Dermis microvascular lymphatic vessel endothelial cell (primary cell): ENCODE data around the gene TMBIM1. TPM values are rescaled to one million over a fixed set of nuclear protein-coding genes. Genes with fewer than 3 reads are reported as not detected.
"Not testable (repeated sequence)": the region's sequence is repeated elsewhere in the genome, so short reads cannot be mapped to it uniquely, and the experiment has no call there.

Source experiments
- DNase-seq, 2 donors: peaks; one replicate each; pipeline versions ENCODE4 v3.0.0 to v3.0.0-alpha.2; 2010; ENCODE audit warnings: low read depth in 2 of 2
- total RNA-seq: library from RNA; depleted of rRNA; stranded (reverse); fragments of >200 nt; gene quantifications from 2 replicates; pipeline ENCODE4 v1.2.1, GENCODE V29; 2014

The TMBIM1 gene
- total RNA-seq, 1 donor from 2014 or later, result 121 TPM

DNA sequence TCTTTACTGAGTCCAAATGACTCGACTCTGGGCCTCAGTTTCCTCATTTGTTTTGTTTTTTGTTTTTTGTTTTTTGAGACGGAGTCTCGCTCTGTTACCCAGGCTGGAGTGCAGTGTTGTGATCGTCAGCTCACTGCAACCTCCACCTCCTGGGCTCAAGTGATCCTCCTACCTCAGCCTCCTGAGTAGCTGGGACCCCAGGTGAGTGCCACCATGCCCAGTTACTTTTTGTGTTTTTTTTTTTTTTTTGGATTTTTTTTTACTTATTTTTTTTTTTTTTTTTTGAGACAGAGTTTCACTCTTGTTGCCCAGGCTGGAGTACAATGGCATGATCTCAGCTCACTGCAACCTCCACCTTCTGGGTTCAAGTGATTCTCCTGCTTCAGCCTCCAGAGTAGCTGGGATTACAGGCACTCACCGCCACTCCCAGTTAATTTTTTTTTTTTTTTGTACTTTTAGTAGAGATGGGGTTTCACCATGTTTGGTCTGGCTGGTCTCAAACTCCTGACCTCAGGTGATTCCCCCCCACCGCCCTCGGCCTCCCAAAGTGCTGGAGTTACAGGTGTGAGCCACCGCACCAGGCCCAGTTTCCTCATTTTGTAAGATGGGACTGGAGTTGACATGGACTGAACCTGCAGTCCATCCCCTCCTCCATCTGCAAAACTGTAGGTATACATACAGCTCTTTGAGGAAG is 18.9 kb downstream of the TMBIM1 start:
- DNase-seq, result not testable (repeated sequence)

DNA sequence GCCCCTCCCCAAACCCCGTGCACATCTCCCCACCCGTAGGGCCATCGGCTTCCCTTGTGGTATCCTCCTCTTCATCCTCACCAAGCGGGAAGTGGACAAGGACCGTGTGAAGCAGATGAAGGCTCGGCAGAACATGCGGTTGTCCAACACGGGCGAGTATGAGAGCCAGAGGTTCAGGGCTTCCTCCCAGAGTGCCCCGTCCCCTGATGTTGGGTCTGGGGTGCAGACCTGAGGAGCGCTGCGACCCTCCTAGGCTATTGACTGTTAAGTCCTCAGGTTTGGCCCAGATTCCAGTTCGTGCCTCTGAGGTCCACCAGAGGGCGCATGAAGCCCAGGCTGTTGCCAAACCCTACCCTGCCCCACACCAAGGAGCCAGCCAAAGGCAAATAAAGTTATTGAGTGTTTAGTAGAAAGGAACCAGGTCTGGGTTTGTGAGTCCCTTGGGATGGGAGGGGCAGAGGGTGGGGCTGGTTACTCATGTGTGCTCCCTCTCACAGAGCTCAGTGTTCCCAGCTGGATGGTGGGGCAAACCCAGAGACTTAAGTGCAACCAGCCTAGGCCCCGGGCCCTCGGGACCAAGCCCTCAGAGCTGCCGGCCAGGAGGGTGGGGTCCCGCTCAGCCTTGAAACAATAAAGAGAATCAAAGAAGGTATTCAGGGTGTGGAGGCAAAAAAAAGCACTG is 19.6 kb downstream of the TMBIM1 start:
- DNase-seq, result peak; percentile 70 to 86

DNA sequence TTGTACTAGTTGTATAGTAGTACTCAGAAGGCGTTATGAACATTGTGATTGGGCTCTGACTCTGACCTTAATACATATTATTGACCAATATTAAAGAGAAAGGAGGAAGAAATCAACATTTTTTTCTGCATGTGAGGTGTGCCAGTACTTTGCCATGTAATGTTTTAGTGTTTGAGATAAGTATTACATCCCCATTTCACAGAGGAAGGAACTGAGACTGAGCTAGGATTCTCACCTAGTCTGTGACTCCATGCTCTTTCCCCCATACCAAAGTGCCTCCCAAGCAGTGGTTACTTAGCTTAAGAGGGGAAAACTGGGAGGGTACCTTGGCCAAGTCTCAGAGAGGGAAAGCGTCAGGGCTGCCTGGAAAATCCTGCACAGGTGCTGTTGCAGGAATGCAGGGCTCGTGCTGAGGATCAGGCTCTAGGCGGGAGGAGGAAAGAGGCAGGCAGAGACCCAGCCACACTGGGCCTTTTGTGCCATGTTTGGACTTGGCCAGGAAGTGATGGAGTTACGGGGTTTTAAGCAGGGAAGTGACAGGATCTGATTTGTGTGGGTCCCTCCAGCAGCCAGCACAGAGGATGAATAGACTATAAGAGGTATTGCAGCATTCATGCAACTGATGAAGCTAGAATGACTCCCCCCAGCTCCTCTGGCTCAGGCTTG is 20.3 kb downstream of the TMBIM1 start:
- DNase-seq, result no peak

DNA sequence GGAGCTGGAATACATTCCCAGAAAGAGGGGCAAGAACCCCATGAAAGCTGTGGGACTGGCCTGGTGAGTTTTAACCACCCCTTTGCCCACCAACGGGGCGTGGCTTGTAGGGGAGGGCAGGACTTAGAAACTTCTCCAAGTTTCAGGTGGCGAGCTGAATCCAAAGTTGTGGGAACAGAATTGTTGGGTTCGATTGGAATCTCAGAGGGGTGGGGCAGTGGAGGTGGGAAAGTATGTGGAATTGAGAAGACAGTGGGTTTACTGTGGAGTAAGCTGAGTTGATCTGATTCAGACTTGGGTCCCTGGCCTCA is 20.9 kb downstream of the TMBIM1 start:
- no peak for DNase-seq

DNA sequence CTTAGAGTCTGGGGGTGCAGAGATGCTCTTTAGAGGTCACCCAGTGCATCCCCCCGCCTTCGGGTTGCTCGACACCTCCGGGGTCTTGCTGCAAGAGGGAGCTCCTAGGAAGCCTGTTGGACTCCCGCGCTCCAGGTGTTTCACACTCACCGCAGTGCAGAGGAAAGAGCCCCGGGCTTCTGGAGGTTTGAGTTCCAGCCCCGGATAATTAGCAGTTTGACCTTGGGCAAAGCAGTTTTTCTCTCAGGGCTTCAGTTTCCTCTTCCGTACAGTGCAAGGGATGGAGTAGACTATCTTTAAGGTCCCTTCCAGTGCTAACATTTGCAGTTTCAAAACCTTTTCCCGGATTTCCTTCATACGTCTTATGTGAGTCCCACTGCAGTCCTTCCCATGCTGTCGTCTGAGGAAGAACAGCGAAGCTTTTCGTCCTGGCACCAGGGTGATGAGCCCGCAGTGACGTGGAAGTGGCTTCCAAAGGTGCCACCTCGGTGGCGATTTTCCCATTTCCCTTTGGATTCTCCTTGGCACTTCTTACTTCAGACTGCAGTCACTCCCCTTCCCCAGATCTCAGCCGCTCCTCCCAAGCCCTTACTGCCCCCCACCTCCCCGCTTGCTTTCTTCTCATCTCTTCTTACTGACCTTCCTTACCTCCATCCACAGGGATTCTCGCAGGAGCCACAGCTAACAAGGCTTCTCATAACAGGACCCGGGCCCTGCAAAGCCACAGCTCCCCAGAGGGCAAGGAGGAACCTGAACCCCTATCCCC is 21.4 kb downstream of the TMBIM1 start:
- no peak for DNase-seq

DNA sequence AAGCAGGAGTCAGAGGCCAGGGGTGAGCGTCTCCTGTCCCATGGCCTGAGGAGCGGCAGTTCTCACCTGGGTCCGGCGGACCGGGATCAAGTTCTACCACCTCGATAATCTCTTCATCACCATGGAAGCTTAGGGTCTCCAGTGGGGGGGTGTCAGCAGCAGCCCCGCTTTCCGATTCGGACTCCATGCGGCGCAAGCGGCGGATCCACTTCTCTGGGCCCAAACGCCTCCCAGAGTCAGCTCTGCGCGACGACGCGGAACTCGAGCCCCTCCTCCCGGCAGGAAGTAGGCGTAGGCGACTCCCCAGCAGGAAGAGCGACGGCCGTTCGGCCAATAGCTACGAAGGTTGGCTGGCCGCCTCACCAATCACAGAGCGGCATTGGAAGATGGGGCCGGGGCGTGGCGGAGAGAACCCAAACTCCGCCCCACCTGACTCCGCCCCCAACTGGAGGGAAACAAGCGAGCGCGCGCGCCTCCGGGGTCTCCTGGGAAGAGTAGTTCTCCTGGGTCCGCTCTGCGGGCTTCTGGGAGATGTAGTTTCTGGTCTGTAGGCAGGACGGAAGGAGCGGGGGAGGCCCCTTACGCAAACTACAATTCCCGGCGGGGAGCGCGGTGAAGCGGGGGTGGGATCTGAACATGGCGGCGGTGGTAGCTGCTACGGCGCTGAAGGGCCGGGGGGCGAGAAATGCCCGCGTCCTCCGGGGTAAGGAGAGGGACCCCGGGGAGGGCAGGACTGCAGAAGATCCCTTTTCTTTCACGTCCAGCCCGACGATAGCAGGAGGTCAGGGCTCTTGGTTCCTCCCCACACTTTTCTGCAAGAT is 22.2 kb downstream of the TMBIM1 start, which contains the start of the genes AAMP and PNKD:
AAMP (minus strand) TSS at position 238 of the 821 bp plus-strand sequence; CDS start at position 187, 51 bp downstream.
PNKD (plus strand) TSS at position 620 of the 821 bp plus-strand sequence; CDS start at position 637, 17 bp downstream.
- DNase-seq, result peak; percentile 98 to 100

DNA sequence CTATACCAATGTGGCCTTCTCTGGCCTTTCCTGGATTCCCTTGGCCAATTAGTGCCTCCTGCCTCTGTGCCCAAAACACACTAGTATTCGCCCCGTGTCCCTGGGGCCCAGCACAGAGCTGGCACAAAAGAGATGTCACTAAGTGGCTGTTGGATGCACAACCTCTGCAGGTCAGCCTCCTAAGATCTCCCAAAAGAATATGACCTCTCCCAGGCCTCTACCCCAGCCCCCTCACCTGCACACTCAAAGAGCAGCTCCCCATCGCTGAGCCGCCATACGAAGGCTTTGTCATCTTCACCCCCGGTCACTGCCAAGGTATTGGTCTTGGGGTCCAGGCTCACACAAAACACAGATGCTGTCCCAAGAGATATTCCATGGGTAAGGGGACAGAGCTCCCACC is 25.0 kb downstream of the TMBIM1 start:
- no peak for DNase-seq

DNA sequence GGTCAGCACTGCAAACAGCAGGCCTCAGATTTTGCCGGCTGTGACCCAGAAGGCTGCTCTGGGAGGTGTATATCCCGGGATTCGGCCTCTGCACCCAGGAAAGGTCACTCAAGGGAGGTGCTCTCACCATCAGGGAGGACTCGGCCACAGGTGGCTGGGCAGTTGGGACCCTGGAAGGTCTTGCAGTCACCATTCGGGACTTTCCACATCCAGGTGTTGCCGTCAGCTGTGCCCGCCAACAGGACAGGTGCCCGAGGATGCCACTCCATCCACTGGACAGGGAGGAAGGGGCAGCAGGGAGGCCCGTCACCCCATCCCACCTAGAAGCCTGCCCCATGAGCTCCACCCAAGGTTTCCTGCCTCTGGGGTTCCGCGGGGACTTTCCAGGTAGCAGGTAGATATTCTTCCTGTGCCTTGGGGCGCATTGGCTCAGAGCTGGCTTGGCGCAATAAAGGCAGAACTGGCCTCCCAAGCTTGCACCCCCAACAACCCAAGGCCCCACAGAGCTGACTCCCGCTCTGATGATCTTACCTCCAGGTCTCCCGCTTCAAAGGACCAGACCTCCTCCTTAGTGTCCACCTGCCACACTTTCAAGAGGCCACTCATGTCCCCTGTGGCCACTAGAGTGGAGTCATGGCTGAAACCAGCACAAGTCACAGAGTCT is 25.9 kb downstream of the TMBIM1 start:
- no peak for DNase-seq

DNA sequence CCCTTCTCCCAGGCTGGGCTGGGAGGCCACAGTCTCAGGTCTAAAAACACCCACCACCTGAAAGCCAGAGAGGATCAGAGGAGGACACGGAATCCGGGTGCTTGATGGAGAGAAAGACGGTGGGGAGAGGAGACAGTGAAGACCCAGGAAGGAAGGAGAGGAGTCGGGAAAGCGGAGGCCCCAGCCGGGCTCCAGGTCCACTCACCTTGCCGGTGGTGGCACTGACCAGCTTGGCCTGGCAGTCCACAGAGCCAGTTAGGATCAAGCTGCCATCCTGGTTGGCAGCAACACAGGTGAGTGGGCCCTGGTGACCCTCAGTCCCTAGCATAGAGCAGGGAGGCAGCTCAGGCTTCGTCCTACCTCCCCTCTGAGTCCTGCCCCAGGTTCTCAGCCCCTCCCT is 26.7 kb downstream of the TMBIM1 start:
- no peak for DNase-seq

DNA sequence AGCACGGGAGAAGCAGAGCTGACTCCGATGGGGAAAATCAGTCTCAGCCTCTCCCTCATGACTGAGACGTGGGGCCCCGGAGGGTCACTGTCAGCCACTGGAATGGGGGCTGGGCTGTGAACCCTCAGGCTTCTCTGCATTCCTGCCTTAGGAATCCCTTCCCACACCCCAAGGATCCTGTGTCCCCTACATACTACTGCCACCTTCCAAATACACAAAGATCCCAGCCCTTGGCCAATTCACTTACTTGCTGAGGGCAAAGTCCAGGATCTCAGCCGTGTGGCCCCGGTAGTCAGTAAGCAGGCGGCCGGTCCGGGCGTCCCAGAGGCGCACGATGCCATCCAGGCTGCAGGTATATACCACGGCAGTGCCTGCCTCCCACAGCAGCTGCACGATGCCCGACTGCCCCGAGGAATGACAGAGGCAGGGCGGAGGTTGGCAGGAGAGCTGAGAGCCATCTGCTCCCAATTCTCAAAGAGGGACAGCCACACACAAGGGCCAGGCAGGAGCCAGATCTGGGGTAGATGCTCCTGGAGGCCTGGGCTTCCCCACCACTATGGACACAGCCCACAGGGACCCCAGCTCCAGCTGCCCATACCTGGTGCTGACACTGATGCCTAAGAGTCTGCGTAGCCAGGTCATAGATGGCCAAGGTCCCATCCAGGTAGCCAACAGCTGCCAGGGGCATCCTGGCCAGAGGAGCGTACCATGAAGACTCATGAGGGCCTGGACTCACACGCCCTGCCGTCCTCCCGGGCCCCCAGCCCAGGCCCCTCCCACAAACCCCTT is 27.3 kb downstream of the TMBIM1 start:
- no peak for DNase-seq

DNA sequence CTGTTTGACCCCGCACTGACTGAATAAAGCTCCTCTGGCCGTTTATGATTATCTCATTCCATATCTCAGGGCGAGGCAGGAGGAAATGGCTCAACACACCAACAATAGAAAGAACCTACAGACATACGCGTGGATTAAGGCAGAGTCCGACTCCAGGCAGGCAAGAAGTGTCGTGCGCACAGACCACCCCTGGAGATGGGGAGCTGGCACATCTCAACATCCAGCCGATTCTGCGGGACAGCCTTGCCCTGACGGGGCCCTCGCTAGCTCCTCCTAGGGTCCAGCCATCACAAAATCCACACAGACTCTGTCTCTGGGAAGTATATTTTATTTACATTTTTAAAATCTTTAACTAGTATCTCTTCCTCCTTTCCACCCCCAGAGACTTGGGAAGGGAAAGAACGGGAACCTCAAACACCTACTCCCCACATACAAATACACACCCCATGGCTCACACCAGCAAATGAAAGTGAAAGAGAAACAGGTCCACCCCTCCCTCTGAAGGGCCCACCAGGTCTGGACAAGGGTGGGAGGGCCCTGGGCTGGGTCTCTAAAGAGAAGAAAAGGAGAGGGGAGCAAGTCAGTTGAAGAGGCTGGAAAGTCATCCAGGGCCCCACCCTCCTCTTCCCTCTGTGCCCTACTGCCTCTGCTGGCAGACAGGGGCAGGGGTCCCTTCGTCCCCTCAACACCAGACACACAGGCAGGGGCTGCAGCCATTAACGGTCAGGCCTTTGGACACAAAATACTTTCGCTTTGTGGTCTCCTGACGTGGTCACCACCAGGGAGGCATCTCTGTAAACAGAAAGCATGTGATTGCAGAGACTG is 28.3 kb downstream of the TMBIM1 start:
- no peak for DNase-seq

DNA sequence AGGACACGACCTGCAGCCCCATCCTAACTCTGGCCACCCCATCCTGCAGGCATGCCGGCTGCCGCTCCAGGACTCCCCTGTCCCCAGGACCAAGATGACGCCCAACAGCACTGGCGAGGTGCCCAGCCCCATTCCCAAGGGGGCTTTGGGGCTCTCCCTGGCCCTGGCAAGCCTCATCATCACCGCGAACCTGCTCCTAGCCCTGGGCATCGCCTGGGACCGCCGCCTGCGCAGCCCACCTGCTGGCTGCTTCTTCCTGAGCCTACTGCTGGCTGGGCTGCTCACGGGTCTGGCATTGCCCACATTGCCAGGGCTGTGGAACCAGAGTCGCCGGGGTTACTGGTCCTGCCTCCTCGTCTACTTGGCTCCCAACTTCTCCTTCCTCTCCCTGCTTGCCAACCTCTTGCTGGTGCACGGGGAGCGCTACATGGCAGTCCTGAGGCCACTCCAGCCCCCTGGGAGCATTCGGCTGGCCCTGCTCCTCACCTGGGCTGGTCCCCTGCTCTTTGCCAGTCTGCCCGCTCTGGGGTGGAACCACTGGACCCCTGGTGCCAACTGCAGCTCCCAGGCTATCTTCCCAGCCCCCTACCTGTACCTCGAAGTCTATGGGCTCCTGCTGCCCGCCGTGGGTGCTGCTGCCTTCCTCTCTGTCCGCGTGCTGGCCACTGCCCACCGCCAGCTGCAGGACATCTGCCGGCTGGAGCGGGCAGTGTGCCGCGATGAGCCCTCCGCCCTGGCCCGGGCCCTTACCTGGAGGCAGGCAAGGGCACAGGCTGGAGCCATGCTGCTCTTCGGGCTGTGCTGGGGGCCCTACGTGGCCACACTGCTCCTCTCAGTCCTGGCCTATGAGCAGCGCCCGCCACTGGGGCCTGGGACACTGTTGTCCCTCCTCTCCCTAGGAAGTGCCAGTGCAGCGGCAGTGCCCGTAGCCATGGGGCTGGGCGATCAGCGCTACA is 29.4 kb downstream of the TMBIM1 start:
- DNase-seq, result no peak

DNA sequence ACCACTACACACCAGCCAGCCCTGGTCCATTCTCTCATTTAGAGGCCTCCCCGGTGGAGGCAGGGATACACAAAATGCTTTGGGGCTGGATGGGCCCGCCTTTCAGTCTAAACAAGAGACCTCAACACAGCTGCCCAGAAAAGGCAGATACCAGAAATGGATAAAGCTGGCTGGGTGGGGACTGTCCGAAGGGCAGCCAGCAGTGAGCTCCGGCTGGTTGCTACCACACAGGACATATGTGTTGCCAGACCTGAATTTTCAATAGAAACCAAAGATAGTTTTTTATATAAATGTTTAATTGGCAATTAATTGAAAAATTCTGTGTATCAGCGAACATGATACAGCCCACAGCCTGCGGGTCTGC is 30.1 kb downstream of the TMBIM1 start:
- no peak for DNase-seq

DNA sequence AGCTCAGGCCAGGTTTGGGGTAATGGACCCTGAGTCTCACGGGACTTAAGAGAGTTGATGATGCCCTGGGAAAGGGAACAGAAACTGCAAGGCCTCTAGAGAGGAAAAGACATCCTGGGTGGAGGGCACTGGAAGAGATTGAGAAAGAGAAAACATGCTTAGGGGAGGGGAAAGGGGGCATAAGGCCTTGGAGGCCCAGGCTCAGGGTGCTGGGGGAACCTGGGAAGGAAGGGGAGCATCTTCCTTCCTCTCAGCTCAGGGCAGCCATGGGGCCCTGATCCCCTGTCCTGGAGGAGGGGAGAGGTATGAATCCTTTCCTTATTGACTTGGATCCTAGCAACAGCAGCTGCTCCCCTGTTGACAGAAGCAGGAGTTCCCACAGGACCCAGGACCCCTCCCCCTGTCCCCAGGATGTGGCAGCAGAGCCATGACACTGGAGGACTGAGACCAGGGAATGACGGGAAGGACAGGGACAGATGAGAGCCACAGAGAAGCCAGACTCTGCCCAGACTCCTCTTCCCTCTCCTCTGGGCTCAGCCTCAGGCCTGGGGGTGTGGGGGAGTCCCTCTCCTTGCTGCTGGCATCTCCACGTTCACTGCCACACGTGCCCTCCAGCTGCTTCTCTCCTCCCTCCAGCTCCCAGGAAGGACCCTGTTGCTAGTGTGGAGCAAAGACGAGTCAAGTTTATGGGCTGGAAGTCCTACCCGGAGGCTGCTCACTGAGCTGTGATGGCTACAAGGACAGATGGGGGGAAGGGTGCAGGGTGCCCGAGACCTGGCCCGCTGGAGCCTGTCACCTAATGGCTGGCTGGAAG is 30.7 kb downstream of the TMBIM1 start:
- DNase-seq, result no peak

DNA sequence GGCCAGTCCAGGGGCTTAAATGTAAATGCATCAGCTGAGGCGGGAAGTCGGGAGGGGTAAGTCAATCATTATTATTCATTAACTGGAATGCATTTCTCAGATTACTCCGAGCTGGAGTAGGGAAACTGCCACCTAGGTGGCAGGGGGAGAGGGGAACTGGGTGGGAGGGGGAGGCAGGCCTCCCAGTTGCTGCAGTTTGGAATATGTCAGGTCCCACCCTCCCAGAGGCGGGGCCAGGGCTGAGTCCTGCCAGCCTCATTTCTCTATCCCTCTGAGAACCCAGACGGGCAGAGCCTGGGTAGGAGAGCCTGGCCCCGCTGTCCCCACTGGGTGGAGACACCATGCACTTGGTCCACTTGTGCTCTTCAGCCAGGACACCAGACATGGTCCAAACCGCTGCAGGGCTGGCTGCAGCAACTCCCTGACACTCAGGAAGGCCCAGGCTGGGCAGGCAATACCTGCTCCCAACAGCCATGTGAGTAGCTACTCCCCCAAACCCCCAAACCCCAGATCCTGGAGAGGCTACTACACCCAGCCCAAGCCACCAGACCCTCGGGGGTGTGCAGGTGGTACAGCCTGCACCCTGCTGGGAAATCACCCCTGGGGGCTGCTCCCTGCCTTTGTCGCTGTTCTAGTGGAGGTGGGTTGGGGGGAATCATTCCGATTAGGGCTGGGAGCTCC is 31.4 kb downstream of the TMBIM1 start, which contains the start of gene GPBAR1:
GPBAR1 (plus strand) TSS at position 274 of the 681 bp plus-strand sequence. CDS start 1,710 bp downstream, outside the sequence.
- DNase-seq, result no peak

DNA sequence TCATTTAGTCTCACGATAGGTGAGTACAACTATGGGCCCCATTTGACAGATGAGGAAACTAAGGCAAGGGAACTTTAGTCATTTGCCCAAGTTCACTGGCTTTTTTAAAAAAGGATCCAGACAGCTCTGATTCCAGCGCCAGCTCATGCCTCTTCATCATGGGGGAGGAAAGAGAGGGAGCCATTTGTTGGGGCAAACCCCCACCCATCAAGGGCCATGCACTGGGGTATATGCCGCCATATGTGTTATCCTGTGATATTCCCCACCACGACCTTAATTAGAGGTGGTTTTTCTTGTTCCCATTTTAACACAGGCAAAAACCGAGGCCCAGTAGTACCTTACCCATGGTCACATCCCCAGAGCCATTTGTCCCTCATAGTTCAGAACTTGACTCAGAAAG is 32.1 kb downstream of the TMBIM1 start:
- no peak for DNase-seq
